ACC112 (cell line): Measurements from ENCODE around the gene PPP3R1.

ENCODE experiments used
- H2AFZ ChIP-seq: fragments of 200-600 bp; sonication (generic); one replicate; pipeline ENCODE4 v1.6.0; 2017; ENCODE audit warnings: antibody characterized with exemption, low read length; ENCODE audit not compliant: unreplicated experiment
- H3K27ac ChIP-seq: fragments of 200-600 bp; sonication (generic); 2 replicates; pipeline ENCODE4 v1.5.1; 2014; ENCODE audit warnings: low read depth, mild to moderate bottlenecking, antibody characterized with exemption, low read length, moderate library complexity
- H3K27me3 ChIP-seq: fragments of 200-600 bp; sonication (generic); 2 replicates; pipeline ENCODE4 v1.6.1; 2014; ENCODE audit warnings: mild to moderate bottlenecking, antibody characterized with exemption, low read length, moderate library complexity, mixed read lengths; ENCODE audit not compliant: insufficient read depth
- H3K36me3 ChIP-seq: fragments of 200-600 bp; sonication (generic); 2 replicates; pipeline ENCODE4 v1.6.1; 2016; ENCODE audit warnings: mild to moderate bottlenecking, antibody characterized with exemption, low read length, moderate library complexity, mixed read lengths; ENCODE audit not compliant: insufficient read depth
- H3K4me1 ChIP-seq: fragments of 200-600 bp; sonication (generic); one replicate; pipeline ENCODE4 v1.6.1; 2016; ENCODE audit warnings: low read length, mixed read lengths; ENCODE audit not compliant: insufficient read depth, unreplicated experiment, control insufficient read depth
- H3K4me3 ChIP-seq: fragments of 200-600 bp; sonication (generic); 2 replicates; pipeline ENCODE4 v1.5.1; 2014; ENCODE audit warnings: mild to moderate bottlenecking, low read depth, low read length
- H3K79me2 ChIP-seq: fragments of 200-600 bp; sonication (generic); one replicate; pipeline ENCODE4 v1.6.0; 2016; ENCODE audit warnings: low read length; ENCODE audit not compliant: control insufficient read depth, unreplicated experiment, insufficient read depth

The PPP3R1 gene

DNA sequence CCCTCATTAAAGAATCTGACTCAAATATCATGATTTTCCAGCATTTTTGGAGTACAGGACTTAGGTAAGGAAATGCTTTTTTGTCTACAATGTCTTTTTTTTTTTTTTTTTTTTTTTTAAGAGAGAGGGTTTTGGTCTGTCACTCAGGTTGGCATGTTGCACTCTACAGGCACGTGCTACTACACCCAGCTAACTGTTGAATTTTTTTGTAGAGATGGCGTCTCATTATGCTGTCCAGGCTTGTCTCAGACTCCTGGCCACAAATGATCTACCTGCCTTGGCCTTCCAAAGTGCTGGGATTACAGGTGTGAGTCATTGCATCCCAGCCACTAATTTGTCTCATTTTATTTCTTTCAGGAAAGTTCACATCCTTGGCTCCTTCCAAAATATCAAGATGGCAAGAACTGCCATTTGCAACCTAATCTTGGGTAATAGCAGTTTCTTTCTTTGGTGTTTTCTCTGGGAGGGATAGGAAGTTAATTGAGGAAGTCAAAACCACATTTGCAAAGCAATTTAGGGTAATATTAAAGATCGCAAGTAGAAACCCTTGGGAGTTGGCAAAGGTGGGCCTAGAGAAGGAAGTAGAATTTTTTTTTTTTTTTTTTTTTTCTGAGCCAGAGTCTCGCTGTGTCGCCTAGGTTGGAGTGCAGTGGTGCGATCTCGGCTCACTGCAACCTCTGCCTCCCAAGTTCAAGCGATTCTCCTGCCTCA lies 79.2 kb downstream of the PPP3R1 start:
- H3K79me2 ChIP-seq: no peaks in the 10 kb centered on the region
- no peak overlapping the region for H3K4me3 ChIP-seq
- H3K27me3 ChIP-seq: no peaks in the 10 kb centered on the region
- no peaks in the 10 kb centered on the region for H3K4me1 ChIP-seq
- H2AFZ ChIP-seq: no peak overlapping the region
- peaks cover 14% of the 10 kb centered on the region; the same call in 1 of the 2 replicates for H3K36me3 ChIP-seq
- no peak overlapping the region for H3K27ac ChIP-seq

DNA sequence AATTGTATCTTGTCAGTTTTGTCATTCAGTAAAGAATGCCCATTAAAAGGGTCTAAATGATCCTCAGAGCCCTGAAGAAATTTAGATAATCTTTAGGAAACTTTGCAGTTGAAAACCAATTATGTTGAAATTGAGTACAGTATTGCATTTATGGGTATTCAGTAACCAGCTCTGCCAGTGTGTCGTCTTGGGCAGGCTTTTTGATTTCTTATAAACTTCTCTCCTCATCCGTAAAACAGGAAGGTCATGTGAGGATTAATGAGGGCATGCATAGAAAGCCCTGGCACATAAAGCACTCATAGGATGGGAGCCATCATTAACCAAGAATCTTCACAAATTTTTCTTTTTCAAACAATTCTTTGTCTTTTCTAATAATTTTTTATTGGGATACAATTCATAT lies 79.8 kb downstream of the PPP3R1 start:
- Histone ChIP-seq H3K27ac (no peak overlapping the region), H3K79me2 (no peaks in the 10 kb centered on the region), H2AFZ (no peak overlapping the region), H3K27me3 (no peaks in the 10 kb centered on the region), H3K4me3 (no peak overlapping the region), H3K36me3 (peaks cover 14% of the 10 kb centered on the region; the same call in 1 of the 2 replicates), H3K4me1 (no peaks in the 10 kb centered on the region)

DNA sequence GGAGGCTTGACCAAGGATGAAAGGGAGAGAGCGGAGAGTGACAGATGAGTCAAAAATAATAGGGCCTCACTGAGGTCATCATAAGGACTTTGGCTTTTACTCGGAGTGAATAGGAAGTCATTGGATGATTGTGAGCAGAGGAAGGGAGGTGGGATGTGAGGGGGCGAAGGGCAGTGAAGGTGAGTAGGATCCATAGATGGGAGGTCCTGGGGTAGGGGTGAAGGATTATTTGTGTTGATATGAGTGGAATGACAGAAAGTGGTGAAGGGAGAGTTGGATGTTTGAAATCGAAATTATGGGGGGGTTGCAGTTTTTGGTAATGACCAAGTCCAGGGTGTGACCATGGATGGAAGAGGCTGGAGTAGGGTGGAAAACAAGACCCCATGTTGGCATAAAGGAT lies 80.6 kb downstream of the PPP3R1 start:
- Histone ChIP-seq H3K27ac (no peak overlapping the region), H2AFZ (no peak overlapping the region), H3K36me3 (peaks cover 14% of the 10 kb centered on the region; the same call in 1 of the 2 replicates), H3K4me3 (no peak overlapping the region), H3K27me3 (no peaks in the 10 kb centered on the region), H3K79me2 (no peaks in the 10 kb centered on the region), H3K4me1 (no peaks in the 10 kb centered on the region)

DNA sequence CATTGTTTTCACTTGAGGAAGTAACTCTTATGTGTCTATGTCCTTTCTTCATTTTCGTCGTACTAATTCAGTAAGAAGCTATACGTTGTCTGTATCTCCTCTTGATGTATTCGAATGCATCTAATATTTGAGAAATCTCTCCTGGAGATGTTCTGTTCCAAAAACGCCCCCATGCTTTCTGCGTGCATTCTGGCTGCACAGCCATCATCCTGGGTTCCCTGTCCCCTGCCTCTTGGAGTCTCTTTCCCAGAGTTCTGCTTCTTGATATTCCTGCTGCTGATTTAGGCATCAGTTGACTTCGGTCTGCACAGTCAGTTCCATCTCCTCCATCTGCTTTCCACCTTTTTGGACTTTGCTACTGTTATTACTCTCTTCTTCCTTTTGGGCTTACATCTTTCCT lies 81.2 kb downstream of the PPP3R1 start:
- Histone ChIP-seq H3K79me2 (no peaks in the 10 kb centered on the region), H2AFZ (no peak overlapping the region), H3K4me3 (no peak overlapping the region), H3K27ac (no peak overlapping the region), H3K4me1 (no peaks in the 10 kb centered on the region), H3K36me3 (peaks cover 14% of the 10 kb centered on the region; the same call in 1 of the 2 replicates), H3K27me3 (no peaks in the 10 kb centered on the region)

DNA sequence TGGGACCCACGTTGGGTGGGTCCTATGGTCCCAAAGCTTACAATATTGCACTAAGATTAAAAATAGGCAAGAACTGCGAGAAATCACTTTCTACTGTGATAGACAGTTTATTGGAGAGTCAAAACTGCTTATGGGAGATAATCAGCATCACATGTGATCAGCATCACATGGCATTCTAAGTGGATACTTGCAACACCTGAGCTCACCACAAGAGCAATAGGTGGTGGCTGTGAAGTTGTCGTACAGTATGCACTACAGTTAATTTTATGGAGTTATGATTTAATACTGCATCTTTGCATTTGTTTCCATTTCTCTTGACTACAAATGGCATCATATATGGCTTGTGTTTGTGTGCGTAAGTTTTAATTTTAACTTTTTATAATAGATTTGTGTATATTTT lies 83.0 kb downstream of the PPP3R1 start:
- no peak overlapping the region for H3K27ac ChIP-seq
- no peak overlapping the region for H2AFZ ChIP-seq
- H3K4me3 ChIP-seq: no peak overlapping the region
- H3K79me2 ChIP-seq: no peaks in the 10 kb centered on the region
- H3K36me3 ChIP-seq: peaks cover 18% of the 10 kb centered on the region; the same call in 1 of the 2 replicates
- no peaks in the 10 kb centered on the region for H3K4me1 ChIP-seq
- H3K27me3 ChIP-seq: no peaks in the 10 kb centered on the region

DNA sequence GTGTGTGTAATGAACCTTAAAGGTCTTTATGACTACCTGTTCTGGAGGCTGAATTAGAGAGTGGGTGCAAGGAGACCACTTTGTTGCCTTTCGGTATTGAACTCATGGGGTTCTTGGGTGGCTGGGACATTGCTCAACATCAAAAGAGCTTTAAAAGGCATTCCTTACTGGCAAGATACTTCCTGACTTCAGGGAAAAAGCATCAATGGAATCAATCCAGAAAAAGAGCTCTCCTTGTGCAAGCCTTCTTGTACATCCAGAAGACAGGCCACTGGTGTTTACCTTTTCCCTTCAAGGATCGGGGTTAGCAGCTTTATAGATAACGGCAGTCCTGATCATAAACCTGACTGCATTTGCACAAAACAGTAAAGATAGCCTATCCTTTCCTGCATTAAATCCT lies 85.1 kb downstream of the PPP3R1 start:
- Histone ChIP-seq H3K27ac (no peak overlapping the region), H3K27me3 (no peaks in the 10 kb centered on the region), H3K4me1 (no peaks in the 10 kb centered on the region), H2AFZ (no peak overlapping the region), H3K36me3 (peaks cover 31% of the 10 kb centered on the region; the same call in 1 of the 2 replicates), H3K79me2 (no peaks in the 10 kb centered on the region), H3K4me3 (no peak overlapping the region)

- Histone ChIP-seq H3K4me3 (no peak overlapping the region), H3K4me1 (peaks cover 7% of the 10 kb centered on the region), H3K79me2 (peaks cover 24% of the 10 kb centered on the region), H3K27me3 (no peaks in the 10 kb centered on the region), H2AFZ (no peak overlapping the region), H3K36me3 (peaks cover 22% of the 10 kb centered on the region; the same call in 1 of the 2 replicates), H3K27ac (no peak overlapping the region)
These were observed 88.7 kb downstream of the PPP3R1 start for GRCh38 chr2:68163641-68164040.

DNA sequence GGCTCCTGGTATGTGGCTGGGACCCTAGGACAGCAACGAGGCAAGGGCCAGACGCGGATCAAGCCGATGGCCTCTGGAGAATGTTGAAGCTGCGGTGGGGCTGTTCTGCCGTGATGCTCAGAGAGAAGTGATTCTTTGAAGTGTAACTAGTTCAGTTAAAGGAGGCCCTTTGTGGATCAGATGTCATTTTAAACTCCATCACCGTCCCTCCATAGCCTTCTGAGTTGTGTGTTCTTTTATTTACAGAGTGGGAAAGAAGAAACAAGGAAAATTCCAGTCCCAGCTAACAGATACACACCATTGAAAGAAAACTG lies 94.2 kb downstream of the PPP3R1 start:
- peak overlapping the region; percentile 26 for H2AFZ ChIP-seq
- H3K27me3 ChIP-seq: no peaks in the 10 kb centered on the region
- H3K36me3 ChIP-seq: 0 out of 2 replicates have a peak, but pooled peaks cover 5% of the 10 kb centered on the region
- H3K4me3 ChIP-seq: peak overlapping the region; percentile 82
- H3K4me1 ChIP-seq: peaks cover 7% of the 10 kb centered on the region
- peak overlapping the region; percentile 81 for H3K27ac ChIP-seq
- peaks cover 49% of the 10 kb centered on the region for H3K79me2 ChIP-seq

GRCh38 chr2:68157402-68158133 lies 94.8 kb downstream of the PPP3R1 start, which contains the start of gene PNO1:
TSS of gene PNO1 (plus strand) at chr2:68157888. CDS start at chr2:68157935, 47 bp downstream.
- H3K79me2 ChIP-seq: peaks cover 49% of the 10 kb centered on the region

GRCh38 chr2:68157002-68157401 lies 95.3 kb downstream of the PPP3R1 start:
- H3K4me1 ChIP-seq: peaks cover 7% of the 10 kb centered on the region
- peak overlapping the region; percentile 82 for H3K4me3 ChIP-seq
- H2AFZ ChIP-seq: peak overlapping the region; percentile 11
- no peaks in the 10 kb centered on the region for H3K27me3 ChIP-seq
- H3K79me2 ChIP-seq: peaks cover 49% of the 10 kb centered on the region
- H3K27ac ChIP-seq: peak overlapping the region; percentile 81
- no peaks in the 10 kb centered on the region for H3K36me3 ChIP-seq

More at GRCh38 chr2:68157402-68158133, 94.8 kb downstream of the PPP3R1 start, which contains the start of gene PNO1:
- Histone ChIP-seq H3K36me3 (0 out of 2 replicates have a peak, but pooled peaks cover 2% of the 10 kb centered on the region), H3K27me3 (no peaks in the 10 kb centered on the region), H2AFZ (peak within 1 kb of the TSS; percentile 26), H3K4me1 (peaks cover 7% of the 10 kb centered on the region), H3K27ac (peak within 1 kb of the TSS; percentile 81), H3K4me3 (peak within 1 kb of the TSS; percentile 82)
